H1 (cell line): Measurements from ENCODE around the gene OPCML. TPM values are rescaled to one million over a fixed set of nuclear protein-coding genes. Genes with fewer than 3 reads are reported as not detected.

Experiments used
- CTCF ChIA-PET: fragments of 300-600 bp; sonication (Branson Sonifier 250); formaldehyde crosslinking; loops from one replicate; lab custom pipeline; 2021; ENCODE audit not compliant: partially characterized antibody; lab: Charles Lee
- POLR2A ChIA-PET: fragments of 300-600 bp; sonication (Branson Sonifier 250); formaldehyde crosslinking; loops from one replicate; lab custom pipeline; 2021; ENCODE audit warnings: inconsistent platforms; ENCODE audit not compliant: partially characterized antibody; lab: Charles Lee
- DNase-seq, 2 experiments: peaks; one replicate each; pipeline versions ENCODE4 v3.0.0 to v3.0.0-alpha.2; 2010 to 2022; ENCODE audit warnings: low spot score in 2 of 2, low read depth in 1 of 2, mixed read lengths in 1 of 2
- FAIRE-seq: peaks from 2 replicates; lab custom pipeline; 2011; peaks lifted over from hg19 to GRCh38; lab: Jason Lieb, UNC
- H2AFZ ChIP-seq: 2 replicates; pipeline ENCODE4 v1.8.1; 2012; ENCODE audit warnings: low read length, inconsistent platforms
- H2AK5ac ChIP-seq: 2 replicates; pipeline ENCODE4 v1.6.1; 2013; ENCODE audit warnings: low read depth, low read length
- H2BK120ac ChIP-seq: replicated peaks from 2 replicates; pipeline ENCODE3; 2013; ENCODE audit warnings: low read depth, low read length, inconsistent platforms
- H2BK12ac ChIP-seq: 2 replicates; pipeline ENCODE4 v1.6.1; 2013; ENCODE audit warnings: low read depth, low read length
- H2BK15ac ChIP-seq: 2 replicates; pipeline ENCODE4 v1.6.1; 2013; ENCODE audit warnings: low read length
- H2BK20ac ChIP-seq: 2 replicates; pipeline ENCODE4 v1.6.1; 2013; ENCODE audit warnings: low read length
- H2BK5ac ChIP-seq: 2 replicates; pipeline ENCODE4 v1.6.1; 2013; ENCODE audit warnings: low read depth, low read length
- H3K14ac ChIP-seq: 2 replicates; pipeline ENCODE4 v1.6.1; 2013; ENCODE audit warnings: inconsistent platforms; ENCODE audit not compliant: insufficient read length
- H3K18ac ChIP-seq: 2 replicates; pipeline ENCODE4 v1.6.1; 2013; ENCODE audit warnings: low read length; ENCODE audit errors: extremely low read depth
- H3K23ac ChIP-seq: 2 replicates; pipeline ENCODE4 v1.6.1; 2013; ENCODE audit warnings: inconsistent platforms; ENCODE audit not compliant: insufficient read length
- H3K23me2 ChIP-seq: 2 replicates; pipeline ENCODE4 v1.6.1; 2013; ENCODE audit warnings: low read depth, low read length
- H3K27ac ChIP-seq: 2 replicates; pipeline ENCODE4 v1.6.1; 2011; ENCODE audit warnings: low read depth, low read length, inconsistent platforms
- H3K27me3 ChIP-seq, 4 experiments: replicated peaks in 1 of 4; 1 replicate in 1 of 4; 2 replicates in 3 of 4; pipeline versions ENCODE4 v1.6.1 to v1.8.1; 2011 to 2013; ENCODE audit warnings: low read length in 3 of 4, mild to moderate bottlenecking in 3 of 4, inconsistent platforms in 2 of 4, mixed read lengths in 2 of 4, moderate library complexity in 1 of 4; ENCODE audit not compliant: control insufficient read depth in 3 of 4, insufficient read depth in 3 of 4; ENCODE audit errors: extremely low read depth in 1 of 4
- H3K36me3 ChIP-seq, 4 experiments: 2 replicates each; pipeline versions ENCODE4 v1.6.1 to v1.8.1; 2011 to 2013; ENCODE audit warnings: mild to moderate bottlenecking in 4 of 4, low read length in 3 of 4, moderate library complexity in 2 of 4, control low read depth in 1 of 4, inconsistent platforms in 1 of 4; ENCODE audit not compliant: insufficient read depth in 4 of 4, control insufficient read depth in 2 of 4
- H3K4ac ChIP-seq: replicated peaks from 2 replicates; pipeline ENCODE3; 2013; ENCODE audit warnings: low read length, low read depth, mixed read lengths, inconsistent platforms; ENCODE audit not compliant: insufficient read length
- H3K4me1 ChIP-seq, 4 experiments: replicated peaks in 1 of 4; 1 replicate in 1 of 4; 2 replicates in 3 of 4; pipeline versions ENCODE4 v1.6.1 to v1.8.1; 2011 to 2013; ENCODE audit warnings: low read length in 3 of 4, inconsistent platforms in 2 of 4, mixed read lengths in 1 of 4; ENCODE audit not compliant: insufficient read depth in 4 of 4, control insufficient read depth in 3 of 4
- H3K4me2 ChIP-seq, 2 experiments: 2 replicates each; pipeline versions ENCODE4 v1.6.1 to v1.8.1; 2011 to 2013; ENCODE audit warnings: low read depth in 2 of 2, low read length in 2 of 2, control low read depth in 1 of 2, inconsistent platforms in 1 of 2, mild to moderate bottlenecking in 1 of 2; ENCODE audit not compliant: insufficient read depth in 1 of 2
- H3K4me3 ChIP-seq, 4 experiments: fragments of 200-600, 300-600 bp in 1 of 4; sonication (generic), shearing (Covaris generic), sonication (Bioruptor Twin) in 1 of 4; 2 replicates each; pipeline versions ENCODE4 v1.5.1 to v1.8.1; 2011 to 2016; ENCODE audit warnings: low read length in 4 of 4, low read depth in 3 of 4, control low read depth in 2 of 4, inconsistent platforms in 2 of 4, mild to moderate bottlenecking in 2 of 4, mixed read lengths in 1 of 4, moderate library complexity in 1 of 4; ENCODE audit not compliant: insufficient read depth in 2 of 4; ENCODE audit errors: extremely low read depth in 1 of 4
- H3K56ac ChIP-seq: replicated peaks from 2 replicates; pipeline ENCODE3; 2013; ENCODE audit warnings: low read depth, mild to moderate bottlenecking, mixed read lengths, low read length, inconsistent platforms; ENCODE audit not compliant: insufficient read length
- H3K79me1 ChIP-seq: 2 replicates; pipeline ENCODE4 v1.6.1; 2013; ENCODE audit warnings: low read depth, low read length, control low read depth
- H3K79me2 ChIP-seq, 2 experiments: 2 replicates each; pipeline versions ENCODE4 v1.6.1 to v1.8.1; 2012 to 2013; ENCODE audit warnings: low read length in 2 of 2, mild to moderate bottlenecking in 2 of 2, inconsistent platforms in 1 of 2; ENCODE audit not compliant: insufficient read depth in 2 of 2, control insufficient read depth in 1 of 2
- H3K9ac ChIP-seq, 4 experiments: replicated peaks in 1 of 4; 1 replicate in 1 of 4; 2 replicates in 3 of 4; pipeline versions ENCODE4 v1.6.1 to v1.8.1; 2011 to 2013; ENCODE audit warnings: low read depth in 3 of 4, low read length in 3 of 4, control low read depth in 2 of 4, mild to moderate bottlenecking in 2 of 4, moderate library complexity in 2 of 4, inconsistent platforms in 1 of 4; ENCODE audit errors: extremely low read depth in 1 of 4
- H3K9me3 ChIP-seq, 2 experiments: 2 replicates each; pipeline versions ENCODE4 v1.6.1 to v1.8.1; 2012 to 2013; ENCODE audit warnings: mild to moderate bottlenecking in 2 of 2, moderate library complexity in 2 of 2, control low read depth in 1 of 2, inconsistent platforms in 1 of 2, low read depth in 1 of 2, low read length in 1 of 2, mixed read lengths in 1 of 2; ENCODE audit not compliant: insufficient read depth in 2 of 2
- H4K20me1 ChIP-seq, 2 experiments: replicated peaks in 1 of 2; 2 replicates each; pipeline versions ENCODE3 to v1.8.1; 2011 to 2013; ENCODE audit warnings: inconsistent platforms in 2 of 2, low read length in 2 of 2, mild to moderate bottlenecking in 1 of 2; ENCODE audit not compliant: insufficient read depth in 2 of 2, control insufficient read depth in 1 of 2
- H4K5ac ChIP-seq: 2 replicates; pipeline ENCODE4 v1.6.1; 2013; ENCODE audit warnings: low read length, low read depth, mixed read lengths, inconsistent platforms; ENCODE audit not compliant: insufficient read length
- H4K8ac ChIP-seq: 2 replicates; pipeline ENCODE4 v1.8.0; 2013; ENCODE audit warnings: mild to moderate bottlenecking, moderate library complexity, low read length, inconsistent platforms; ENCODE audit not compliant: insufficient read depth; ENCODE audit errors: extremely low read depth
- H4K91ac ChIP-seq: replicated peaks from 2 replicates; pipeline ENCODE3; 2013; ENCODE audit warnings: low read length, mixed read lengths, inconsistent platforms; ENCODE audit not compliant: insufficient read length
- ATF2 ChIP-seq: IDR thresholded peaks from 2 replicates; pipeline ENCODE4 v1.6.1; 2012; ENCODE audit warnings: low read length, inconsistent platforms
- HDAC6 ChIP-seq: IDR thresholded peaks from one replicate; pipeline ENCODE4 v1.7.1; 2012; ENCODE audit warnings: low read depth, mild to moderate bottlenecking, inconsistent platforms, low read length, moderate library complexity
- POU5F1 ChIP-seq: IDR thresholded peaks from 2 replicates; pipeline ENCODE4 v1.6.1; 2011; ENCODE audit warnings: low read depth, mild to moderate bottlenecking, low read length, moderate library complexity
- RAD21 ChIP-seq, 2 experiments: IDR thresholded peaks in 1 of 2; conservative IDR thresholded peaks in 1 of 2; 2 replicates each; pipeline ENCODE4 v1.6.1; 2011; ENCODE audit warnings: low read depth in 2 of 2, low read length in 2 of 2, improper control_type of control experiment in 1 of 2, inconsistent platforms in 1 of 2, mild to moderate bottlenecking in 1 of 2, moderate library complexity in 1 of 2
- SAP30 ChIP-seq: fragments of 300-600 bp; sonication (generic); IDR thresholded peaks from 2 replicates; pipeline ENCODE4 v1.7.1; 2012; ENCODE audit warnings: low read length, moderate library complexity, mild to moderate bottlenecking, inconsistent platforms; ENCODE audit not compliant: insufficient read depth, insufficient replicate concordance
- WGBS, 2 experiments: shearing (Covaris generic) in 1 of 2; methylation state at CpG; one replicate each; pipeline versions ENCODE4 v1.1.6 to v1.1.7; 2013 to 2015; ENCODE audit warnings: low lambda C conversion rate in 2 of 2, mixed read lengths in 2 of 2, inconsistent platforms in 1 of 2, low coverage in 1 of 2, missing lambda C conversion rate in 1 of 2; ENCODE audit not compliant: insufficient replicate concordance in 2 of 2, insufficient coverage in 1 of 2, insufficient read length in 1 of 2; ENCODE audit errors: extremely low coverage in 1 of 2, missing lambda C conversion rate in 1 of 2; 5-methylcytosine and 5-hydroxymethylcytosine counted together
- polyA plus RNA-seq, 7 experiments: library from polyadenylated mRNA; depleted of rRNA in 3 of 7; stranded (reverse) in 5 of 7; unstranded in 2 of 7; fragments of >200 nt in 5 of 7; fragments of 200-250 nt in 2 of 7; gene quantifications; 1 replicate in 5 of 7; 2 replicates in 1 of 7; 4 replicates in 1 of 7; pipeline versions ENCODE4 v1.2.1 to v1.2.3, GENCODE V29; 2011 to 2013; ENCODE audit warnings: missing spikeins in 2 of 7, mixed read lengths in 2 of 7
- total RNA-seq: library from RNA; stranded (reverse); fragmentation: NEBNext Ultra II Directional; extraction: Animal tissue kit (Norgen Biotek cat#: 25700); gene quantifications from 2 replicates; pipeline ENCODE4 v1.2.1, GENCODE V29; 2021

OPCML gene
- total and polyA plus RNA-seq, 2 of the 8 experiments (the other 6 are each of a cell fraction or from before 2014, with no cell fraction given) = 2.3 to 3.1 TPM

DNA sequence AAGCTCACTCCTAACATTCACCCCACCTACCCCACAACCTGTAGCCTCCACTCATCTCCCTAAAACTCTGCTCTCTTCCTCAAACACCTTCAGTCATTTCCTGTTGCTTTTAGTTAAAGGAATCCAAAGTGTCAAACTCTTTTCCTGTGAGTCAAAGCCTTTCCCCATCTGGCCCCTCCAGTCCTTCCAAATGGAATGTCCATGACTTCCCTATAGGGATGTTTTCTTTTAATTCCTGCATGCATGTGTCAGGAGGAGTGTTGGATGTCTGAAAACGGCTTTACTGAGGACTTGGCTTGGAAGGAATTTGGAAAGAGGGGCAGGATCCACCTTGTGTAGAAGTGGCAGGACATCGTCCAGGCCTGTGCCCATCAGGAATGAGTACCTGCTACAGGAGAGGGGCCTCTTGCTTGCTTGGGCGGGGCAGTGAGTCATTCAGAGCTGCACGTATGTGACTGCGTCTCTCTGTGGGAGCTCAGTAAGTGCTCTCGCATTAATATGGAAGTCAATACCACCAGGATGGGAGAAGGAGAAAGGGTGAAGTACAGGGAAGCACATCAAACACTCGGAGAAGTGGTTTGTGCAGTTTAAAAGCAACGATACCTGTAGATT lies 491.9 kb downstream of the OPCML start:
- 81% methylated on average over 8 of the region's 8 CpGs; no CpG with 5 or more reads in 1 of the 2 experiments for WGBS, 2 experiments
- Histone ChIP-seq H2BK120ac (no peak overlapping the region), H2BK20ac (no peak overlapping the region), H3K9ac (no peak overlapping the region; a peak in 1 of 7 replicates), H4K8ac (no peak overlapping the region), H2BK15ac (no peak overlapping the region), H3K18ac (no peak overlapping the region), H3K27ac (no peak overlapping the region), H3K4me3 (no peak overlapping the region), H2BK5ac (no peak overlapping the region), H3K27me3 (no peaks in the 10 kb centered on the region), H3K56ac (no peak overlapping the region), H3K9me3 (no peaks in the 10 kb centered on the region), H2AFZ (no peak overlapping the region), H3K23ac (no peak overlapping the region), H3K79me1 (no peaks in the 10 kb centered on the region), H3K4me2 (no peak overlapping the region), H4K91ac (no peak overlapping the region), H3K23me2 (no peaks in the 10 kb centered on the region), H3K4me1 (peaks cover 0 to 4% (median 0%) of the 10 kb centered on the region in 4 experiments; a peak in 2 of 7 replicates), H3K79me2 (no peaks in the 10 kb centered on the region), H2AK5ac (no peak overlapping the region), H4K5ac (no peak overlapping the region), H3K4ac (no peak overlapping the region), H3K14ac (no peak overlapping the region), H3K36me3 (no peaks in the 10 kb centered on the region), H2BK12ac (peak overlapping the region; percentile 18; the same call in 1 of the 2 replicates), H4K20me1 (no peaks in the 10 kb centered on the region)
- TF ChIP-seq RAD21 (IDR thresholded peaks at IDR 0.05 in 1 of 2, conservative IDR thresholded peaks at IDR 0.05 in 1 of 2; ENCODE audit: low read depth in 2 of 2, low read length in 2 of 2) (no peak), ATF2 (no peak), POU5F1 (no peak), HDAC6 (no peak), SAP30 (no peak)
- POLR2A ChIA-PET = interaction anchor here (0.8 kb wide), 1 partner anchor 17 kb away, joined by 3 read pairs; no protein-coding TSS in a partner anchor
- FAIRE-seq = no peak
- peak in 1 of 2 experiments; percentile 15 for DNase-seq
- CTCF ChIA-PET = interaction anchor here (0.9 to 2.1 kb wide), 4 partner anchors 10 to 97 kb away, joined by 3 to 11 read pairs (median 3); no protein-coding TSS in a partner anchor
